Panc1 (cell line): ENCODE results near the gene FDPS. TPM values are rescaled to one million over a fixed set of nuclear protein-coding genes. Genes with fewer than 3 reads are reported as not detected.

Experiments
- ATAC-seq: fragments of 200-7000 bp; cut with Tn5 transposase; 2 replicates; pipeline ENCODE4 v1.9.1; 2020; ENCODE audit warnings: mild to moderate bottlenecking, moderate library complexity
- BruUV-seq: library from RNA; stranded (reverse); fragments of 400-500 nt; replicated peaks from 2 replicates; lab custom pipeline; 2021; lab: Mats Ljungman, UMichigan
- CTCF ChIA-PET: fragments of 300-600 bp; sonication (Branson Sonifier 250); formaldehyde crosslinking; loops from one replicate; lab custom pipeline; 2022; ENCODE audit warnings: antibody characterized with exemption; lab: Charles Lee
- POLR2A ChIA-PET: fragments of 300-600 bp; sonication (Branson Sonifier 250); formaldehyde crosslinking; loops from one replicate; lab custom pipeline; 2022; ENCODE audit warnings: antibody characterized with exemption; lab: Charles Lee
- DNase-seq: peaks from one replicate; pipeline ENCODE4 v3.0.0-alpha.2; 2010; ENCODE audit warnings: low read depth, low spot score
- H3K27ac ChIP-seq: 2 replicates; pipeline ENCODE4 v1.5.1; 2011; ENCODE audit warnings: mild to moderate bottlenecking, low read length, inconsistent platforms
- H3K27me3 ChIP-seq: fragments of 200-500 bp; sonication (Bioruptor generic); 2 replicates; pipeline ENCODE4 v1.6.0; 2014; ENCODE audit warnings: low read length, inconsistent platforms; ENCODE audit not compliant: control insufficient read depth, insufficient read depth
- H3K36me3 ChIP-seq: fragments of 200-500 bp; sonication (Bioruptor generic); 2 replicates; pipeline ENCODE4 v1.5.1; 2014; ENCODE audit warnings: inconsistent platforms, mild to moderate bottlenecking, low read length, moderate library complexity; ENCODE audit not compliant: control insufficient read depth, insufficient read depth
- H3K4me1 ChIP-seq: 2 replicates; pipeline ENCODE4 v1.5.1; 2011; ENCODE audit warnings: inconsistent platforms, mild to moderate bottlenecking, low read length, moderate library complexity; ENCODE audit not compliant: control insufficient read depth, insufficient read depth
- H3K4me3 ChIP-seq, 2 experiments: 2 replicates each; pipeline ENCODE4 v1.5.1; 2011 to 2012; ENCODE audit warnings: low read depth in 2 of 2, low read length in 2 of 2, mild to moderate bottlenecking in 2 of 2, inconsistent platforms in 1 of 2, moderate library complexity in 1 of 2
- H3K9me3 ChIP-seq: fragments of 200-500 bp; sonication (Bioruptor generic); 2 replicates; pipeline ENCODE4 v1.5.1; 2014; ENCODE audit warnings: low read depth, mild to moderate bottlenecking, inconsistent platforms, low read length, moderate library complexity; ENCODE audit not compliant: control insufficient read depth, insufficient read depth
- POLR2AphosphoS5 ChIP-seq: IDR thresholded peaks from 2 replicates; pipeline ENCODE4 v1.6.1; 2012; ENCODE audit warnings: mild to moderate bottlenecking, low read depth, low read length, moderate library complexity
- SIN3A ChIP-seq: IDR thresholded peaks from 2 replicates; pipeline ENCODE4 v1.6.1; 2012; ENCODE audit warnings: low read depth, mild to moderate bottlenecking, low read length, moderate library complexity, borderline replicate concordance; ENCODE audit not compliant: insufficient read depth
- TCF7L2 ChIP-seq: IDR thresholded peaks from 2 replicates; pipeline ENCODE4 v1.6.1; 2011; ENCODE audit warnings: mild to moderate bottlenecking, low read depth, low read length, inconsistent platforms
- in situ Hi-C: cut with HindIII; loops from 2 replicates; pipeline ENCODE4 v1.10.0; 2016; ENCODE audit warnings: low sequenced_read_pairs, low pct_unique_long_range_greater_than_20kb
- intact Hi-C: fragments of 100-400 bp; cut with micrococcal nuclease; formaldehyde crosslinking; loops from one replicate; pipeline ENCODE4 v1.10.0; 2022; ENCODE audit not compliant: unreplicated experiment
- total RNA-seq: library from RNA; stranded (reverse); gene quantifications from one replicate; pipeline ENCODE4 v1.2.1, GENCODE V29; 2021; ENCODE audit not compliant: unreplicated experiment
- TF ChIP-seq, protein P1 (sequence below): fragments of 450-650 bp; IDR thresholded peaks from 2 replicates; pipeline ENCODE4 v1.5.1; 2017; ENCODE audit warnings: mild to moderate bottlenecking
- TF ChIP-seq, protein P2 (sequence below), 2 experiments: IDR thresholded peaks; 2 replicates each; pipeline ENCODE4 v1.6.1; 2011 to 2012; ENCODE audit warnings: low read depth in 2 of 2, control low read depth in 1 of 2, low read length in 1 of 2, mild to moderate bottlenecking in 1 of 2, moderate library complexity in 1 of 2; ENCODE audit not compliant: insufficient read depth in 1 of 2

FDPS gene
- total RNA-seq, 1 experiment from 2014 or later = 255 TPM

DNA sequence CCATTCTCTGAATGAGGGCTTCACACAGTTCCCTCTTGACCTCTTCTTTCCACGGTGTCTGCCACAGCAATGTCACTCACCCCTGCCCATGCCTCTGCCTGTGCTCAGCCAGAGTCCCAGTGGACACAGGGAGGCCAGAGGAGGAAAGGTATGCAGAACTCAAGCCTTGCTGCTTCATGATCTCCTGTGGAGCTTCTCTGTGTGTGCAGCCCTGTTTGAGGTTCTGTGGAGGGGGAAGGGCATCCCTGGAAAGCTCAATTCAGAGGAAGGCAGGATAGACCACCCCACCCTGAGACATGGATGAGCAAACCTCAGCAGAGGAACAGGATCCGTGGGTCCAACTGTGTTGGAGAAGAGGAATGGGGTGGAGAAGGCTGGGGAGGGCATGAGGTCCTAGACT is 29.4 kb upstream of the FDPS start:
- intact Hi-C loops (no loop called here), in situ Hi-C loops (no loop called here)
- H3K36me3 ChIP-seq = no peaks in the 10 kb centered on the region
- BruUV-seq = no TSS peak
- H3K4me1 ChIP-seq = peaks cover 15% of the 10 kb centered on the region
- CTCF ChIA-PET = interaction anchor here (1.4 kb wide), 1 partner anchor 43 kb away, joined by 3 read pairs; no protein-coding TSS in a partner anchor
- no peak overlapping the region for H3K4me3 ChIP-seq
- ATAC-seq = no peak
- H3K9me3 ChIP-seq = no peaks in the 10 kb centered on the region
- POLR2A ChIA-PET = no interaction called here
- no peak for DNase-seq
- TF ChIP-seq POLR2AphosphoS5 (no peak), SIN3A (no peak), TCF7L2 (no peak)
- TF ChIP-seq, protein P1, sequence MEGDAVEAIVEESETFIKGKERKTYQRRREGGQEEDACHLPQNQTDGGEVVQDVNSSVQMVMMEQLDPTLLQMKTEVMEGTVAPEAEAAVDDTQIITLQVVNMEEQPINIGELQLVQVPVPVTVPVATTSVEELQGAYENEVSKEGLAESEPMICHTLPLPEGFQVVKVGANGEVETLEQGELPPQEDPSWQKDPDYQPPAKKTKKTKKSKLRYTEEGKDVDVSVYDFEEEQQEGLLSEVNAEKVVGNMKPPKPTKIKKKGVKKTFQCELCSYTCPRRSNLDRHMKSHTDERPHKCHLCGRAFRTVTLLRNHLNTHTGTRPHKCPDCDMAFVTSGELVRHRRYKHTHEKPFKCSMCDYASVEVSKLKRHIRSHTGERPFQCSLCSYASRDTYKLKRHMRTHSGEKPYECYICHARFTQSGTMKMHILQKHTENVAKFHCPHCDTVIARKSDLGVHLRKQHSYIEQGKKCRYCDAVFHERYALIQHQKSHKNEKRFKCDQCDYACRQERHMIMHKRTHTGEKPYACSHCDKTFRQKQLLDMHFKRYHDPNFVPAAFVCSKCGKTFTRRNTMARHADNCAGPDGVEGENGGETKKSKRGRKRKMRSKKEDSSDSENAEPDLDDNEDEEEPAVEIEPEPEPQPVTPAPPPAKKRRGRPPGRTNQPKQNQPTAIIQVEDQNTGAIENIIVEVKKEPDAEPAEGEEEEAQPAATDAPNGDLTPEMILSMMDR = no peak
- TF ChIP-seq, protein P2, sequence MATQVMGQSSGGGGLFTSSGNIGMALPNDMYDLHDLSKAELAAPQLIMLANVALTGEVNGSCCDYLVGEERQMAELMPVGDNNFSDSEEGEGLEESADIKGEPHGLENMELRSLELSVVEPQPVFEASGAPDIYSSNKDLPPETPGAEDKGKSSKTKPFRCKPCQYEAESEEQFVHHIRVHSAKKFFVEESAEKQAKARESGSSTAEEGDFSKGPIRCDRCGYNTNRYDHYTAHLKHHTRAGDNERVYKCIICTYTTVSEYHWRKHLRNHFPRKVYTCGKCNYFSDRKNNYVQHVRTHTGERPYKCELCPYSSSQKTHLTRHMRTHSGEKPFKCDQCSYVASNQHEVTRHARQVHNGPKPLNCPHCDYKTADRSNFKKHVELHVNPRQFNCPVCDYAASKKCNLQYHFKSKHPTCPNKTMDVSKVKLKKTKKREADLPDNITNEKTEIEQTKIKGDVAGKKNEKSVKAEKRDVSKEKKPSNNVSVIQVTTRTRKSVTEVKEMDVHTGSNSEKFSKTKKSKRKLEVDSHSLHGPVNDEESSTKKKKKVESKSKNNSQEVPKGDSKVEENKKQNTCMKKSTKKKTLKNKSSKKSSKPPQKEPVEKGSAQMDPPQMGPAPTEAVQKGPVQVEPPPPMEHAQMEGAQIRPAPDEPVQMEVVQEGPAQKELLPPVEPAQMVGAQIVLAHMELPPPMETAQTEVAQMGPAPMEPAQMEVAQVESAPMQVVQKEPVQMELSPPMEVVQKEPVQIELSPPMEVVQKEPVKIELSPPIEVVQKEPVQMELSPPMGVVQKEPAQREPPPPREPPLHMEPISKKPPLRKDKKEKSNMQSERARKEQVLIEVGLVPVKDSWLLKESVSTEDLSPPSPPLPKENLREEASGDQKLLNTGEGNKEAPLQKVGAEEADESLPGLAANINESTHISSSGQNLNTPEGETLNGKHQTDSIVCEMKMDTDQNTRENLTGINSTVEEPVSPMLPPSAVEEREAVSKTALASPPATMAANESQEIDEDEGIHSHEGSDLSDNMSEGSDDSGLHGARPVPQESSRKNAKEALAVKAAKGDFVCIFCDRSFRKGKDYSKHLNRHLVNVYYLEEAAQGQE (IDR thresholded peaks at IDR 0.05; ENCODE audit: insufficient read depth in 1 of 2, low read depth in 2 of 2, low read length in 1 of 2) = no peak
- H3K27ac ChIP-seq = no peak overlapping the region
- H3K27me3 ChIP-seq = no peaks in the 10 kb centered on the region

- TF ChIP-seq, protein P1 = no peak
- TF ChIP-seq TCF7L2 (no peak), SIN3A (no peak), POLR2AphosphoS5 (no peak)
- TF ChIP-seq, protein P2 (IDR thresholded peaks at IDR 0.05; ENCODE audit: insufficient read depth in 1 of 2, low read depth in 2 of 2, low read length in 1 of 2) = no peak
- CTCF ChIA-PET = no interaction called here
- DNase-seq (no peak), ATAC-seq (no peak)
- no peaks in the 10 kb centered on the region for H3K9me3 ChIP-seq
- BruUV-seq = no TSS peak
- H3K4me1 ChIP-seq = peaks cover 8% of the 10 kb centered on the region
- in situ Hi-C loops = no loop called here
- intact Hi-C loops = loop anchor here (2.0 kb wide), 1 partner anchor 30 kb away; no protein-coding TSS in a partner anchor
- POLR2A ChIA-PET = no interaction called here
- no peak overlapping the region for H3K4me3 ChIP-seq
- H3K36me3 ChIP-seq = no peaks in the 10 kb centered on the region
- H3K27me3 ChIP-seq = no peaks in the 10 kb centered on the region
- H3K27ac ChIP-seq = no peak overlapping the region
Observed at GRCh38 chr1:155282488-155283091, 26.1 kb upstream of the FDPS start.
